ENCODE data around the gene PTPRN2. TPM values are rescaled to one million over a fixed set of nuclear protein-coding genes. Genes with fewer than 3 reads are reported as not detected.

The PTPRN2 gene
- total RNA-seq, 4 donors from 2014 or later = 14.9 to 34.3 (median 21.3) TPM

DNA sequence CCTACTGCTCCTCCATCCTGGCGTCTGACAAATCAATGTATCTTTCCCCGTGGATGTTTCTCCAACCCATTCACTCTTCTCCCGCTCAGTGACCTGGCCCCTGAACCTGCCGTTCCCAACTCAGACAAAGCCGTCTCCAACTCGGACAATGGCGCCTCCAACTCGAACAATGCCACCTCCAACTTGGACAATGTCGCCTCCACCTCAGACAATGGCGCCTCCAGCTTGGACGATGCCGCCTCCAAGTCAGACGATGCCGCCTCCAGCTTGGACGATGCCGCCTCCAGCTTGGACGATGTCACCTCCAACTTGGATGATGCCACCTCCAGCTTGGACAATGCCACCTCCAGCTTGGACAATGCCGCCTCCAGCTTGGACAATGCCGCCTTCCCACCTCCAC, 642.2 kb downstream of the PTPRN2 start:
- Histone ChIP-seq H3K9me3 (no peaks in the 10 kb centered on the region), H3K4me1 (no peaks in the 10 kb centered on the region), H3K4me3 (no peak overlapping the region), H3K27me3 (no peaks in the 10 kb centered on the region), H3K27ac (no peak overlapping the region), H3K36me3 (no peaks in the 10 kb centered on the region)
- DNase-seq = no peak
- TF ChIP-seq, protein P1, sequence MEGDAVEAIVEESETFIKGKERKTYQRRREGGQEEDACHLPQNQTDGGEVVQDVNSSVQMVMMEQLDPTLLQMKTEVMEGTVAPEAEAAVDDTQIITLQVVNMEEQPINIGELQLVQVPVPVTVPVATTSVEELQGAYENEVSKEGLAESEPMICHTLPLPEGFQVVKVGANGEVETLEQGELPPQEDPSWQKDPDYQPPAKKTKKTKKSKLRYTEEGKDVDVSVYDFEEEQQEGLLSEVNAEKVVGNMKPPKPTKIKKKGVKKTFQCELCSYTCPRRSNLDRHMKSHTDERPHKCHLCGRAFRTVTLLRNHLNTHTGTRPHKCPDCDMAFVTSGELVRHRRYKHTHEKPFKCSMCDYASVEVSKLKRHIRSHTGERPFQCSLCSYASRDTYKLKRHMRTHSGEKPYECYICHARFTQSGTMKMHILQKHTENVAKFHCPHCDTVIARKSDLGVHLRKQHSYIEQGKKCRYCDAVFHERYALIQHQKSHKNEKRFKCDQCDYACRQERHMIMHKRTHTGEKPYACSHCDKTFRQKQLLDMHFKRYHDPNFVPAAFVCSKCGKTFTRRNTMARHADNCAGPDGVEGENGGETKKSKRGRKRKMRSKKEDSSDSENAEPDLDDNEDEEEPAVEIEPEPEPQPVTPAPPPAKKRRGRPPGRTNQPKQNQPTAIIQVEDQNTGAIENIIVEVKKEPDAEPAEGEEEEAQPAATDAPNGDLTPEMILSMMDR (IDR thresholded peaks at IDR 0.05) = no peak
- no peak for TF ChIP-seq POLR2A (IDR thresholded peaks at IDR 0.05)

DNA sequence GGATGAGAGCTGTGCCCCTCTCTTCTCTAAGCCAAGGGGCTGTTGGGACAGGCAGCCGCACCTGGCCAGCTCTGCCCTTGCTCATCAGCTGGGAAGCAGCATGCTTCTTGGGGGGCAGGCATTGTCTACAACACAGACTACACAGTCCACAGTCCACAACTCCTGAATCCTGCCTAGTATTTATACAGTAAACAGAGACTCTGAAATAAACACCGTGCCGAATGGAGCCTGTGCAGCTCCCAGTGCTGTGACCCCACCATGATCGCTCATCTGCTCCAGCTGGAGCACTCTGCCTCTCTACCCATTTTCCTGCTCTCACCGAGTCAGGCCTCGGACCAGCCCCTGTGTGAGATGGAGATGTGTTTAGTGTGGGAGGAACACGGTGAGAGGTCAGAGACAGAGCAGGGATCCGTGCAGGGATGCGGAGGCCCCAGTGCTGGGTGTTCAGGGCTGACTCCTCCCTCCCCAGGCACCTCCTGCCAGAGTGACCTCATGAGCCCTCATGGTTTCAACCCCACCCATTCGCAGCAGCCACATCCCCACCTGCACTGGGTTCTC, 642.8 kb downstream of the PTPRN2 start:
- Histone ChIP-seq H3K36me3 (no peaks in the 10 kb centered on the region), H3K27me3 (no peaks in the 10 kb centered on the region), H3K4me3 (no peak overlapping the region), H3K9me3 (no peaks in the 10 kb centered on the region), H3K4me1 (no peaks in the 10 kb centered on the region), H3K27ac (no peak overlapping the region)
- TF ChIP-seq, protein P1 (IDR thresholded peaks at IDR 0.05) = no peak
- no peak for TF ChIP-seq POLR2A (IDR thresholded peaks at IDR 0.05)
- no peak for DNase-seq

GRCh38 chr7:157944051-157944450, 643.6 kb downstream of the PTPRN2 start:
- no peaks in the 10 kb centered on the region for H3K4me1 ChIP-seq
- TF ChIP-seq POLR2A (IDR thresholded peaks at IDR 0.05) = no peak
- TF ChIP-seq, protein P1 (IDR thresholded peaks at IDR 0.05) = no peak
- H3K27ac ChIP-seq = no peak overlapping the region
- no peaks in the 10 kb centered on the region for H3K9me3 ChIP-seq
- no peaks in the 10 kb centered on the region for H3K36me3 ChIP-seq
- H3K4me3 ChIP-seq = no peak overlapping the region
- no peaks in the 10 kb centered on the region for H3K27me3 ChIP-seq
- DNase-seq = no peak

DNA sequence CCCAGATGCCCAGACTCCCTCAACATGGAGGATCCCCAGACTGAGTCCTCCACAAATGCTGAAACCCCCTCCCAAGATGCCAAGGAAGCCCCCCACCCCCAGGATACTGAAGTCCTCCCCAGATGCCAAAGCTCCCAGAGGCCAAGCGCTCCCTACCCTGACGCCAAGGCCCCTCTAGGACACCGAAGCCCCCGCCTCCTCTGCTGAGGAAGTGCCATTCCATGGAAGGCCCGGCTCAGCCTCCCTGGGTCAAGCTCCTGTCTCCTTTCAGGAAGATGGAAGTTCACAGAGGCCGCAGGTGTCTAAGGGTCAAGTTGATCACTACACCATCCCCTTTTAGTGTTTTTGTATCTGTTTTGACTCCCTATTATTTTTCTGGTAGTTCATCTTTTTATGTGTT, 644.1 kb downstream of the PTPRN2 start:
- no peak overlapping the region for H3K27ac ChIP-seq
- DNase-seq = no peak

GRCh38 chr7:157941210-157941609, 646.4 kb downstream of the PTPRN2 start:
- H3K4me1 ChIP-seq = no peaks in the 10 kb centered on the region
- TF ChIP-seq POLR2A (IDR thresholded peaks at IDR 0.05) = no peak
- TF ChIP-seq, protein P1 (IDR thresholded peaks at IDR 0.05) = no peak
- H3K36me3 ChIP-seq = no peaks in the 10 kb centered on the region
- no peaks in the 10 kb centered on the region for H3K27me3 ChIP-seq
- no peak overlapping the region for H3K27ac ChIP-seq
- no peaks in the 10 kb centered on the region for H3K9me3 ChIP-seq
- H3K4me3 ChIP-seq = no peak overlapping the region
- DNase-seq = no peak

More for the DNA sequence above, 644.1 kb downstream of the PTPRN2 start:
- TF ChIP-seq POLR2A (IDR thresholded peaks at IDR 0.05) = no peak
- TF ChIP-seq, protein P1 (IDR thresholded peaks at IDR 0.05) = no peak
- Histone ChIP-seq H3K4me3 (no peak overlapping the region), H3K27me3 (no peaks in the 10 kb centered on the region), H3K36me3 (no peaks in the 10 kb centered on the region), H3K4me1 (no peaks in the 10 kb centered on the region), H3K9me3 (no peaks in the 10 kb centered on the region)

DNA sequence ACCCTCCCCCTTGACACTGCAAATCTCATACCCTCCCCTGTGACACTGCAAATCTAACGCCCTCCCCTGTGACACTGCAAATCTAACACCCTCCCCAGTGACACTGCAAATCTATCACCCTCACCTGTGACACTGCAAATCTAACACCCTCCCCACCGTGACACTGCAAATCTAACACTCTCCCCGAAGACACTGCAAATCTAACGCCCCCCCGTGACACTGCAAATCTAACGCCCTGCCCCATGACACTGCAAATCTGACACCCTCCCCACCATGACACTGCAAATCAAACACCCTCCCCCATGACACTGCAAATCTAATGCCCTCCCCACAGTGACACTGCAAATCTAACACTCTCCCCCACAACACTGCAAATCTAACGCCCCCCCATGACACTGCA, 647.1 kb downstream of the PTPRN2 start:
- H3K36me3 ChIP-seq = no peaks in the 10 kb centered on the region
- no peak for TF ChIP-seq POLR2A (IDR thresholded peaks at IDR 0.05)
- TF ChIP-seq, protein P1 (IDR thresholded peaks at IDR 0.05) = no peak
- no peak for DNase-seq
- H3K4me1 ChIP-seq = no peaks in the 10 kb centered on the region
- no peaks in the 10 kb centered on the region for H3K9me3 ChIP-seq
- H3K27ac ChIP-seq = no peak overlapping the region
- no peaks in the 10 kb centered on the region for H3K27me3 ChIP-seq
- H3K4me3 ChIP-seq = no peak overlapping the region
